Activated CD8-positive, alpha-beta memory T cell treated with anti-CD3 and anti-CD28 coated beads for 4 hours (primary cell): ENCODE measurements around the gene GLRX3.

Source experiments
- DNase-seq, 2 donors: peaks; one replicate each; pipeline ENCODE4 v3.0.0-alpha.2; 2020; ENCODE audit warnings: low read depth in 2 of 2

Gene GLRX3

DNA sequence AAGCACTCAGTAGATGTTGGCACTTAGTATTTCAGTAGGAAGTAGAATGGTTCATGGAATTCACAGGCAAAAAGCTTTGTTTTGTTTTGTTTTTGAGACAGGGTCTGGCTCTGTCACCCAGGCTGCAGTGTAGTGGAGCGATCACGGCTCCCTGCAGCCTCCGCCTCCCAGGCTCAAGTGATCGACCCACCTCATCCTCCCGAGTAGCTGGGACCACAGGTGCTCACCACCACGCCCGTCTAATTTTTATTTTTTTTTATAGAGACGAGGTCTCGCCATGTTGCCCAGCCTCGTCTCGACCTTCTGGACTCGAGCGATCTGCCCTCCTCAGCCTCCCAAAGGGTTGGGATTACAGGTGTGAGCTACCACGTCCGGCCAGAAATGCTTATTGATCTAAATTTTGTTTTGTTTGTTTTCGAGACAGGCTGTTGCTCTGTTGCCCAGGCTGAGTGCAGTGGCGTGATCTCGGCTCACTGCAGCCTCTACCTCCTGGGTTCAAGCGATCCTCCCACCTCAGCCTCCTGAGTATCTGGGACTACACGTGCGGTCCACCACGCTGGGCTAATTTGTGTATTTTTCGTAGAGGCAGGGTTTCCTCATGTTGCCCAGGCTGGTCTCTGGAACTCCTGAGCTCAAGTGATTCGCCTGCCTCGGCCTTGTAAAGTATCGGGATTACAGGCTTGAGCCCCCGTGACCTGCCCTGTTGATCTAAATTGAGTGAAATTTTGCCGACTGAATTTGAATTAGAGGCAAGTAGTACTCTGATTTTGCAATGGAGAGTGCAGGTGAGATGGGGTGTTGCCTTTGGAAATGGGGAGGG lies 1.7 kb downstream of the GLRX3 start:
- DNase-seq, result no peak

- DNase-seq, result no peak
Observed at GRCh38 chr10:130138479-130138866, 2.3 kb downstream of the GLRX3 start.

GRCh38 chr10:130140425-130140824 lies 4.2 kb downstream of the GLRX3 start:
- DNase-seq, result no peak

DNA sequence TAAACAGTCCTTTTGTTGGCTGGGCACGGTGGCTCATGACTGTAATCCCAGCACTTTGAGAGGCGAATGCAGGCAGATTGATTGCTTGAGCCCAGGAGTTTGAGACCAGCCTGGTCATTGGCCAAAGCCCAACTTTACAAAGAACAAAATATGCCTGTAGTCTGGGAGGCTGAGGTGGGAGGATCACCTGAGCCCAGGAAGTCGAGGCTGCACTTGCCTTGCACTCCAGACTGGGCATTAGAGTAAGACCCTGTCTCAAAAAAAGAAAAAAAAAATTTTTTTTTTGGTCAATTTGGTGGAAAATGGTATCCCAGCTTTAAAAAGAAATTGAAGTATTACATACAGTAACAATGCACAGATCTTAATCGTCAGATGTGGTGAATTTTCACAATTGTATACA lies 4.8 kb downstream of the GLRX3 start:
- DNase-seq, result no peak

DNA sequence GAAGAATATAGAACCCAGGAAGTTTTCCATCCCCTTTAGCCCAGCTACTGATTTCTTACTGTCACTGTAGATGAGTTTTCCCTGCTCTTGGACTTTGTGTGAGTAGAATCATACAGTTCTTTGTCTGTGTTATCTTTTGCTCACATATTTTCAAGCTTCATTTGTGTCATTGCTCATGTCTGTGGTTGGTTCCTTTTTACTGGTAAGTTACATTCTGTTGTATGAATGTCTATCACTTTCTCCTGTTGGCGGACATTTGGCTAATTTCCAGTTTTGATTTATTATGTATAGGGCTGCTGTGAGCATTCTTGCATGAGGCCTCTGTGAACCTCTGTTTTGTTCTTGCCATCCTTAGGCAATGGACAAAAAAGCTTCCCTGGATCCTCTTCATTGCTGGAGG lies 5.3 kb downstream of the GLRX3 start:
- DNase-seq, result no peak

DNA sequence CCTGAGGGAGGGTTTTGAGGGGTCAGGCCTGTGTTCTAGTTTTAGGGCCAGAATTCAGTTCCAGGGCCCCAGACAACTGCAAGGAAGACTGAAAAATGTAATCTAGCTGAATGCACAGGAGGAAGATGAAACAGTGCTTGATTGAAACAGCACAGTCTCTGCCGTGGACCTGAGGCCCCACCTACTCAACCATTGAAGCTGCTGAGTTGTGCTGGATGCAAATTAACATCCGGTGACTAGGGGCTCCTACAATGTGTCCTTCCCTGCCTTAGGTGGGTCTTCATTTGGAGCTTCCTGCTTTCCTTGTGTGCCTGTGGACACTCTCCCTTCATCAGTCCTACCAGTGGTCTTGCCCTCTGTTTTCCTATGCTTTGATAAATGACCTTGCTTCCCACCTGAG lies 5.7 kb downstream of the GLRX3 start:
- DNase-seq, result no peak

DNA sequence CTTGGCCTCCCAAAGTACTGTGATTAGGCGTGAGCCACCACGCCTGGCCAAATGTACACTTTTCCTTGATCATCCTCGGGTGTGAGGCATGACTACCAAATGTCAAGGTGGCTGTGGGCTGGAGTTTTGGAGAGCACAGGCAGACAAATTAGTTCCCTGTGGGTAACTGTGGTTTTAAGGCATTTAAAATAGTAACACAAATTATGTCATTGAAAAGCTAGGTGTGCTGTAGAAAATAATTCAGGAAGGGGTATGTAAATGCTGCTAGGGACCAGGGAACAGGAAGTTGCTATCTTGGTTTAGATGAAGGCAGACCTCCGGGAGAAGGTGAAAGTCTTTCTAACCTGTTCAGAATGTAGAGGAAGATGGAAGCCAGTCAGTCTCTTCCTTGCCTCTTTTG lies 9.9 kb downstream of the GLRX3 start:
- no peak for DNase-seq

- no peak for DNase-seq
Observed at GRCh38 chr10:130159192-130159794, 23.1 kb downstream of the GLRX3 start.

- no peak for DNase-seq
Observed at GRCh38 chr10:130160775-130161174, 24.6 kb downstream of the GLRX3 start.

- no peak for DNase-seq
Observed at GRCh38 chr10:130161331-130161730, 25.1 kb downstream of the GLRX3 start.

GRCh38 chr10:130167193-130167592 lies 31.0 kb downstream of the GLRX3 start:
- DNase-seq, result no peak

- DNase-seq, result no peak
Observed at GRCh38 chr10:130167707-130168106, 31.5 kb downstream of the GLRX3 start.

- no peak for DNase-seq
Observed at GRCh38 chr10:130169136-130169859, 33.1 kb downstream of the GLRX3 start.

DNA sequence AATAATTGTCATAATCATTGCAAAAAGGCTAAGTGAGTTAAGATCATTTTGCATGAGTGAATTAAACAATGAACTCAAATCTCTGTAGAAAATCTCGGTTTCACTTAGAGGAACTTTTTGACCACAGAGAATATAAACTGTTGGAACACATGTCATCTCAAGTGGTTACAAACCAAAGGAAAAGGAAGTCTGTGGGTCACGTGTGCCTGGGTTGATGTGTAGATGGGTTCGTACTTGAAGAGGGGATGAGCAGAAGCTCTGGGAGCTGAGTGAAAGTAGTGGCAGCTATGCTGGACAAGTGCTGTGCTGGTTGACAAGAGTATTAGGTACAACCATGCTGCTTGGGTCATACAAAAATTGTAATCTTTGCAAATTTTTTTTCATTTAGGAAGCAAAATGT lies 35.0 kb downstream of the GLRX3 start:
- no peak for DNase-seq

GRCh38 chr10:130174328-130174727 lies 38.1 kb downstream of the GLRX3 start:
- no peak for DNase-seq

DNA sequence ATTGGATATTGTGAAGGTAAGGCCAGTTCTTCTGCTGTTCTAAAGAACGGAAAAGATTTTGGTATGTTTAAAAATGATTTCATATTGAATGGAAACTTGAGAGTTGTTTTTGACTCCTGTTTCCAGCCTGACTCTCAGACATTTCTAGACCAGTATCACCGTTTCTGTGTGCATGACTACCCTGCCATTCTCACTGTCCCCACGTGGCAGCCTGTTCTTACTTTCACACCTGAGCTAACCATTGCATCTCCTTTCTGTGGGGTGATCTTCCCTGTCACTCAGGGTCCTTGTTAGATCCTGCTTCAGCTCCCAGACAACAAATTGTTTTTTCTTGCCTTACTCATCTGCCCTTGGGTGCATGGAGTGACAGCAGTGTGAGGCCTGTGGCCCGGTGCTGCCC lies 38.9 kb downstream of the GLRX3 start:
- DNase-seq, result no peak

- no peak for DNase-seq
Observed at GRCh38 chr10:130177250-130177649, 41.1 kb downstream of the GLRX3 start.

- DNase-seq, result no peak
Observed at GRCh38 chr10:130179640-130180039, 43.4 kb downstream of the GLRX3 start.

GRCh38 chr10:130180416-130180815 lies 44.2 kb downstream of the GLRX3 start:
- no peak for DNase-seq

- DNase-seq, result no peak
Observed at GRCh38 chr10:130181858-130182257, 45.7 kb downstream of the GLRX3 start.

DNA sequence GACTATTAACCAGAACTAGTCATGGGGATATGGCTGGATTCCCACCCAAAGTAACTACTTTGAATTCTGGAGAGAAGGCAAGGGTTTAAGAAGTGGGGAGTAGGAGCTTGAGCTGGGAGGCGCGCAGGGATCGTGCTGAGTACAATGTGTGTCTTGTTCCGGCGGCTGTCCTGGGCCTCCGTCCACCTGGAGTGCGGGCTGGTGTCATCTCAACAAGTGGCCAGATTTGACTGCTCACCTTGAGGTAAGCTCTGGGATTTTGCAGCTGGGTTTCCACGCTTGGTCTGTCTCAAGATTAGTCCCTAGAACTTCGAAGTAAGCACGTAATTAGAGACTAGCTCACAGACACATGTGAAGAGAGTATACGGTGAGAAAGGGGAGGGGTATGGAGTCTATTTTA lies 49.4 kb downstream of the GLRX3 start:
- DNase-seq, result no peak

- no peak for DNase-seq
Observed at GRCh38 chr10:130188195-130189175, 52.3 kb downstream of the GLRX3 start.
